ENCODE data around the gene NEUROD2. TPM values are rescaled to one million over a fixed set of nuclear protein-coding genes. Genes with fewer than 3 reads are reported as not detected.

NEUROD2 gene
- total and polyA plus RNA-seq, 10 of the 15 experiments (the other 5 are each of a cell fraction or from before 2014, with no cell fraction given): not detected

GRCh38 chr17:39632153-39632941 is 24.6 kb upstream of the NEUROD2 start:
- ATAC-seq (no peak), DNase-seq (ENCODE audit: low read depth, low spot score) (no peak), FAIRE-seq (no peak)
- H3K4me1 ChIP-seq (ENCODE audit: control insufficient read depth, insufficient read depth, low read length): peaks cover 6% of the 10 kb centered on the region
- H3K27ac ChIP-seq (ENCODE audit: control insufficient read depth, insufficient read depth): no peak overlapping the region
- SMC1A ChIA-PET (ENCODE audit: uncharacterized antibody, unreplicated experiment): no interaction called here
- POLR2A ChIA-PET: no interaction called here
- TF ChIP-seq PAX5 (IDR thresholded peaks at IDR 0.05; ENCODE audit: borderline replicate concordance, low read depth, low read length) (no peak), EP300 (IDR thresholded peaks at IDR 0.05; ENCODE audit: borderline replicate concordance in 1 of 2, control insufficient read depth in 1 of 2, low read depth in 2 of 2, low read length in 2 of 2) (no peak), CTCF (IDR thresholded peaks at IDR 0.05 in 2 of 3, conservative IDR thresholded peaks at IDR 0.05 in 1 of 3; ENCODE audit: control insufficient read depth in 2 of 3, extremely low read depth in 1 of 3, insufficient read depth in 1 of 3, low read depth in 3 of 3, low read length in 3 of 3) (no peak), EGR1 (IDR thresholded peaks at IDR 0.05; ENCODE audit: borderline replicate concordance in 1 of 2, low read depth in 2 of 2, low read length in 2 of 2) (no peak), HDGF (IDR thresholded peaks at IDR 0.05) (no peak), WRNIP1 (IDR thresholded peaks at IDR 0.05; ENCODE audit: borderline replicate concordance, low read depth, low read length) (no peak), ZNF207 (IDR thresholded peaks at IDR 0.05; ENCODE audit: borderline replicate concordance) (no peak), BACH1 (IDR thresholded peaks at IDR 0.05; ENCODE audit: borderline replicate concordance) (no peak), EZH2 (IDR thresholded peaks at IDR 0.05; ENCODE audit: borderline replicate concordance, control insufficient read depth, low read depth, low read length) (no peak), YBX1 (IDR thresholded peaks at IDR 0.05) (no peak), RCOR1 (conservative IDR thresholded peaks at IDR 0.05; ENCODE audit: low read depth, low read length) (no peak)
- TF ChIP-seq, protein P1, sequence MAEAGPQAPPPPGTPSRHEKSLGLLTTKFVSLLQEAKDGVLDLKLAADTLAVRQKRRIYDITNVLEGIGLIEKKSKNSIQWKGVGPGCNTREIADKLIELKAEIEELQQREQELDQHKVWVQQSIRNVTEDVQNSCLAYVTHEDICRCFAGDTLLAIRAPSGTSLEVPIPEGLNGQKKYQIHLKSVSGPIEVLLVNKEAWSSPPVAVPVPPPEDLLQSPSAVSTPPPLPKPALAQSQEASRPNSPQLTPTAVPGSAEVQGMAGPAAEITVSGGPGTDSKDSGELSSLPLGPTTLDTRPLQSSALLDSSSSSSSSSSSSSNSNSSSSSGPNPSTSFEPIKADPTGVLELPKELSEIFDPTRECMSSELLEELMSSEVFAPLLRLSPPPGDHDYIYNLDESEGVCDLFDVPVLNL (IDR thresholded peaks at IDR 0.05; ENCODE audit: low read depth, low read length): no peak
- TF ChIP-seq, protein P2, sequence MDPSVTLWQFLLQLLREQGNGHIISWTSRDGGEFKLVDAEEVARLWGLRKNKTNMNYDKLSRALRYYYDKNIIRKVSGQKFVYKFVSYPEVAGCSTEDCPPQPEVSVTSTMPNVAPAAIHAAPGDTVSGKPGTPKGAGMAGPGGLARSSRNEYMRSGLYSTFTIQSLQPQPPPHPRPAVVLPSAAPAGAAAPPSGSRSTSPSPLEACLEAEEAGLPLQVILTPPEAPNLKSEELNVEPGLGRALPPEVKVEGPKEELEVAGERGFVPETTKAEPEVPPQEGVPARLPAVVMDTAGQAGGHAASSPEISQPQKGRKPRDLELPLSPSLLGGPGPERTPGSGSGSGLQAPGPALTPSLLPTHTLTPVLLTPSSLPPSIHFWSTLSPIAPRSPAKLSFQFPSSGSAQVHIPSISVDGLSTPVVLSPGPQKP (IDR thresholded peaks at IDR 0.05; ENCODE audit: low read depth, low read length): no peak
- TF ChIP-seq, protein P3, sequence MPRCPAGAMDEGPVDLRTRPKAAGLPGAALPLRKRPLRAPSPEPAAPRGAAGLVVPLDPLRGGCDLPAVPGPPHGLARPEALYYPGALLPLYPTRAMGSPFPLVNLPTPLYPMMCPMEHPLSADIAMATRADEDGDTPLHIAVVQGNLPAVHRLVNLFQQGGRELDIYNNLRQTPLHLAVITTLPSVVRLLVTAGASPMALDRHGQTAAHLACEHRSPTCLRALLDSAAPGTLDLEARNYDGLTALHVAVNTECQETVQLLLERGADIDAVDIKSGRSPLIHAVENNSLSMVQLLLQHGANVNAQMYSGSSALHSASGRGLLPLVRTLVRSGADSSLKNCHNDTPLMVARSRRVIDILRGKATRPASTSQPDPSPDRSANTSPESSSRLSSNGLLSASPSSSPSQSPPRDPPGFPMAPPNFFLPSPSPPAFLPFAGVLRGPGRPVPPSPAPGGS (IDR thresholded peaks at IDR 0.05; ENCODE audit: borderline replicate concordance, insufficient read depth, low read depth, low read length, poor library complexity, severe bottlenecking): no peak
- CTCF ChIA-PET: interaction anchor here (0.8 to 15.5 kb wide), 6 partner anchors 11 to 116 kb away, joined by 3 to 225 read pairs (median 10); no protein-coding TSS in a partner anchor
- no TSS peak for BruUV-seq (replicated peaks)
- peaks cover 3% of the 10 kb centered on the region for H3K79me2 ChIP-seq (ENCODE audit: control insufficient read depth, insufficient read depth, low read length)
- peaks cover 0 to 4% of the 10 kb centered on the region in 2 experiments; a peak in 2 of 4 replicates for H3K27me3 ChIP-seq (replicated peaks in 1 of 2; ENCODE audit: control insufficient read depth in 2 of 2, insufficient read depth in 2 of 2, low read length in 1 of 2)
- H3K36me3 ChIP-seq (ENCODE audit: control insufficient read depth in 2 of 2, insufficient read depth in 2 of 2, low read length in 1 of 2): no peaks in the 10 kb centered on the region
- H4K20me1 ChIP-seq (ENCODE audit: control insufficient read depth, insufficient read depth): no peaks in the 10 kb centered on the region
- no peak overlapping the region for H3K4me3 ChIP-seq
- RAD21 ChIA-PET (ENCODE audit: unreplicated experiment): interaction anchor here (0.7 to 3.4 kb wide), 3 partner anchors 9 to 97 kb away, joined by 3 to 20 read pairs (median 5); no protein-coding TSS in a partner anchor
- H3K9ac ChIP-seq (ENCODE audit: control insufficient read depth, insufficient read depth, low read length): no peak overlapping the region
- no peak overlapping the region for H2AFZ ChIP-seq (ENCODE audit: control insufficient read depth, low read depth, low read length)
- no peak overlapping the region for H3K4me2 ChIP-seq (ENCODE audit: control insufficient read depth, insufficient read depth)
- WGBS (ENCODE audit: insufficient coverage, insufficient replicate concordance, low lambda C conversion rate, missing lambda C conversion rate): 40% methylated on average over 12 of the region's 13 CpGs
- H3K9me3 ChIP-seq (replicated peaks; ENCODE audit: control insufficient read depth, insufficient read depth, low read length): no peaks in the 10 kb centered on the region
- intact Hi-C loops (cut with micrococcal nuclease; ENCODE audit: unreplicated experiment) (no loop called here), in situ Hi-C loops (cut with MboI) (no loop called here)

All from GM12878 (cell line).